ENCODE measurements around the gene CEP41. TPM values are rescaled to one million over a fixed set of nuclear protein-coding genes. Genes with fewer than 3 reads are reported as not detected.

Gene CEP41
- total RNA-seq, 4 donors from 2014 or later: 1.5 to 22.3 (median 8.3) TPM

- H3K4me1 ChIP-seq: peaks cover 0 to under 1% of the 10 kb centered on the region in 2 donors
- no peaks in the 10 kb centered on the region for H3K9me3 ChIP-seq
- TF ChIP-seq POLR2A (IDR thresholded peaks at IDR 0.05) (no peak), CTCF (IDR thresholded peaks at IDR 0.05) (no peak)
- no peak overlapping the region for H3K4me3 ChIP-seq
- no peaks in the 10 kb centered on the region for H3K27me3 ChIP-seq
- H3K27ac ChIP-seq: no peak overlapping the region
- DNase-seq: no peak
- no peaks in the 10 kb centered on the region for H3K36me3 ChIP-seq
- intact Hi-C loops (cut with DNase I; ENCODE audit: low total_unique reads): no loop called here
Observed at GRCh38 chr7:130385600-130386066, 55.2 kb downstream of the CEP41 start.

GRCh38 chr7:130384841-130385599 lies 55.8 kb downstream of the CEP41 start:
- intact Hi-C loops (cut with DNase I; ENCODE audit: low total_unique reads): no loop called here
- TF ChIP-seq CTCF (IDR thresholded peaks at IDR 0.05) (no peak), POLR2A (IDR thresholded peaks at IDR 0.05) (no peak)
- no peak overlapping the region for H3K4me3 ChIP-seq
- no peaks in the 10 kb centered on the region for H3K9me3 ChIP-seq
- no peaks in the 10 kb centered on the region for H3K27me3 ChIP-seq
- no peak overlapping the region for H3K27ac ChIP-seq
- no peaks in the 10 kb centered on the region for H3K36me3 ChIP-seq
- H3K4me1 ChIP-seq: peaks cover 0 to 6% of the 10 kb centered on the region in 2 donors
- DNase-seq: no peak

- no peak overlapping the region for H3K27ac ChIP-seq
- no peaks in the 10 kb centered on the region for H3K9me3 ChIP-seq
- TF ChIP-seq CTCF (IDR thresholded peaks at IDR 0.05) (no peak), POLR2A (IDR thresholded peaks at IDR 0.05) (no peak)
- no peaks in the 10 kb centered on the region for H3K36me3 ChIP-seq
- intact Hi-C loops (cut with DNase I; ENCODE audit: low total_unique reads): no loop called here
- H3K4me3 ChIP-seq: no peak overlapping the region
- peaks cover 0 to 6% of the 10 kb centered on the region in 2 donors for H3K4me1 ChIP-seq
- no peak for DNase-seq
- H3K27me3 ChIP-seq: no peaks in the 10 kb centered on the region
Observed at GRCh38 chr7:130384371-130384801, 56.4 kb downstream of the CEP41 start.

- Histone ChIP-seq H3K9me3 (no peaks in the 10 kb centered on the region), H3K27ac (no peak overlapping the region), H3K27me3 (no peaks in the 10 kb centered on the region), H3K4me1 (peaks cover 0 to 6% of the 10 kb centered on the region in 2 donors), H3K36me3 (no peaks in the 10 kb centered on the region), H3K4me3 (no peak overlapping the region)
- no peak for DNase-seq
- TF ChIP-seq POLR2A (IDR thresholded peaks at IDR 0.05) (no peak), CTCF (IDR thresholded peaks at IDR 0.05) (no peak)
- intact Hi-C loops (cut with DNase I; ENCODE audit: low total_unique reads): no loop called here
Observed at GRCh38 chr7:130383187-130383980, 57.4 kb downstream of the CEP41 start.

Measured in uterus (tissue), 4 donors.